HCT116 (cell line): ENCODE measurements around the gene PPP2R3A. TPM values are rescaled to one million over a fixed set of nuclear protein-coding genes. Genes with fewer than 3 reads are reported as not detected.
A peak's percentile ranks its signal among the peaks of the same experiment; 100 is the strongest.

Experiments
- ATAC-seq: fragments of 200-7000 bp; cut with Tn5 transposase; 2 replicates; pipeline ENCODE4 v1.9.1; 2020; ENCODE audit warnings: mild to moderate bottlenecking, moderate library complexity
- BruUV-seq: library from RNA; stranded (reverse); fragments of 400-500 nt; replicated peaks from 2 replicates; lab custom pipeline; 2021; lab: Mats Ljungman, UMichigan
- CTCF ChIA-PET: fragments of 300-600 bp; sonication (Branson Sonifier 250); formaldehyde crosslinking; loops from one replicate; lab custom pipeline; 2021; ENCODE audit warnings: antibody characterized with exemption; lab: Charles Lee
- POLR2A ChIA-PET: fragments of 300-600, 350-600 bp; sonication (Branson Sonifier 250); formaldehyde crosslinking; loops from one replicate; lab custom pipeline; 2021; ENCODE audit warnings: antibody characterized with exemption; lab: Charles Lee
- RAD21 ChIA-PET, 2 experiments: fragments of 300-600 bp; sonication (Branson Sonifier 250); formaldehyde crosslinking; loops; one replicate each; lab custom pipeline; 2023; ENCODE audit warnings: low total read pairs in 2 of 2; ENCODE audit not compliant: uncharacterized antibody in 2 of 2, unreplicated experiment in 2 of 2, low non-redundant PET in 1 of 2; lab: Charles Lee
- DNase-seq: peaks from one replicate; pipeline ENCODE4 v3.0.0-alpha.2; 2010; ENCODE audit warnings: low read depth, low spot score
- H2AFZ ChIP-seq: fragments of 200-600 bp; shearing (Covaris generic), sonication (generic); 2 replicates; pipeline ENCODE4 v1.6.1; 2017; ENCODE audit warnings: low read depth, mixed run types, mixed read lengths, antibody characterized with exemption, low read length; ENCODE audit not compliant: poor library complexity, severe bottlenecking
- H3K27ac ChIP-seq: 2 replicates; pipeline ENCODE4 v1.5.1; 2012; ENCODE audit warnings: low read depth, low read length
- H3K27me3 ChIP-seq: fragments of 200-600 bp; sonication (generic); 2 replicates; pipeline ENCODE4 v1.6.1; 2016; ENCODE audit warnings: mixed run types, low read length, mixed read lengths; ENCODE audit not compliant: insufficient read depth
- H3K36me3 ChIP-seq, 2 experiments: fragments of 200-500 bp in 1 of 2; fragments of 200-600 bp in 1 of 2; sonication (Bioruptor generic) in 1 of 2; sonication (generic) in 1 of 2; 2 replicates each; pipeline versions ENCODE4 v1.5.1 to v1.6.1; 2014 to 2016; ENCODE audit warnings: low read length in 2 of 2, inconsistent platforms in 1 of 2, mixed read lengths in 1 of 2, mixed run types in 1 of 2; ENCODE audit not compliant: insufficient read depth in 2 of 2, control insufficient read depth in 1 of 2
- H3K4me1 ChIP-seq, 2 experiments: fragments of 200-600 bp in 1 of 2; sonication (generic) in 1 of 2; 2 replicates each; pipeline versions ENCODE4 v1.5.1 to v1.6.1; 2012 to 2017; ENCODE audit warnings: low read length in 2 of 2, inconsistent platforms in 1 of 2, mild to moderate bottlenecking in 1 of 2, mixed read lengths in 1 of 2, mixed run types in 1 of 2, moderate library complexity in 1 of 2; ENCODE audit not compliant: insufficient read depth in 2 of 2, control insufficient read depth in 1 of 2
- H3K4me2 ChIP-seq: fragments of 200-600 bp; sonication (generic); 2 replicates; pipeline ENCODE4 v1.6.1; 2017; ENCODE audit warnings: mixed run types, low read length, mixed read lengths
- H3K4me3 ChIP-seq, 2 experiments: fragments of 200-600 bp in 1 of 2; sonication (generic) in 1 of 2; replicated peaks in 1 of 2; 2 replicates each; pipeline ENCODE4 v1.5.1; 2011 to 2016; ENCODE audit warnings: low read length in 2 of 2, control low read depth in 1 of 2, low read depth in 1 of 2, mild to moderate bottlenecking in 1 of 2, mixed read lengths in 1 of 2, mixed run types in 1 of 2
- H3K79me2 ChIP-seq: fragments of 200-600 bp; sonication (generic); 2 replicates; pipeline ENCODE4 v1.6.1; 2017; ENCODE audit warnings: mild to moderate bottlenecking, mixed run types, low read length, moderate library complexity, mixed read lengths; ENCODE audit not compliant: insufficient read depth
- H3K9ac ChIP-seq: fragments of 200-600 bp; sonication (generic); 2 replicates; pipeline ENCODE4 v1.6.1; 2016; ENCODE audit warnings: low read length, mixed read lengths
- H3K9me2 ChIP-seq: fragments of 200-600 bp; sonication (generic), shearing (Covaris generic); 2 replicates; pipeline ENCODE4 v1.6.1; 2017; ENCODE audit warnings: mixed run types, mild to moderate bottlenecking, moderate library complexity; ENCODE audit not compliant: insufficient read depth
- H3K9me3 ChIP-seq, 2 experiments: fragments of 200-500 bp in 1 of 2; fragments of 200-600 bp in 1 of 2; sonication (Bioruptor generic) in 1 of 2; sonication (generic) in 1 of 2; 2 replicates each; pipeline ENCODE4 v1.6.1; 2014 to 2017; ENCODE audit warnings: low read length in 2 of 2, mixed read lengths in 2 of 2, inconsistent platforms in 1 of 2, low read depth in 1 of 2, mild to moderate bottlenecking in 1 of 2, mixed run types in 1 of 2, moderate library complexity in 1 of 2; ENCODE audit not compliant: control insufficient read depth in 1 of 2, insufficient read depth in 1 of 2
- H4K20me1 ChIP-seq: fragments of 200-600 bp; sonication (generic), shearing (Covaris generic); 2 replicates; pipeline ENCODE4 v1.6.1; 2017; ENCODE audit warnings: mixed run types, mild to moderate bottlenecking, moderate library complexity; ENCODE audit not compliant: insufficient read depth
- CBX3 ChIP-seq: IDR thresholded peaks from 2 replicates; pipeline ENCODE4 v1.6.1; 2012; ENCODE audit warnings: low read depth
- CEBPB ChIP-seq: IDR thresholded peaks from 2 replicates; pipeline ENCODE4 v1.6.1; 2012; ENCODE audit warnings: low read depth
- EGR1 ChIP-seq: IDR thresholded peaks from 2 replicates; pipeline ENCODE4 v1.6.1; 2012; ENCODE audit warnings: low read depth
- EZH2 ChIP-seq: fragments of 200-600 bp; sonication (generic); IDR thresholded peaks from 2 replicates; pipeline ENCODE4 v1.6.1; 2017; ENCODE audit warnings: antibody characterized with exemption, mixed run types
- FOSL1 ChIP-seq: IDR thresholded peaks from 2 replicates; pipeline ENCODE4 v1.6.1; 2012; ENCODE audit warnings: low read depth
- RAD21 ChIP-seq: IDR thresholded peaks from 2 replicates; pipeline ENCODE4 v1.6.1; 2012; ENCODE audit warnings: low read depth, mild to moderate bottlenecking
- YY1 ChIP-seq: IDR thresholded peaks from 2 replicates; pipeline ENCODE4 v1.6.1; 2011; ENCODE audit warnings: low read length, low read depth, moderate library complexity, mild to moderate bottlenecking; ENCODE audit not compliant: insufficient replicate concordance; ENCODE audit errors: extremely low read depth
- ZFX ChIP-seq: fragments of 450-650 bp; IDR thresholded peaks from 2 replicates; pipeline ENCODE4 v1.6.1; 2017
- ZNF274 ChIP-seq: fragments of 200-500 bp; sonication (Bioruptor generic); IDR thresholded peaks from 2 replicates; pipeline ENCODE4 v1.6.1; 2014; ENCODE audit warnings: mild to moderate bottlenecking, low read depth, low read length, inconsistent platforms
- intact Hi-C: fragments of 100-400 bp; cut with micrococcal nuclease; formaldehyde crosslinking; loops from 2 replicates; pipeline ENCODE4 v1.10.0; 2022
- total RNA-seq: library from RNA; stranded (reverse); gene quantifications from one replicate; pipeline ENCODE4 v1.2.1, GENCODE V29; 2021; ENCODE audit not compliant: unreplicated experiment
- TF ChIP-seq, protein P1 (sequence below): IDR thresholded peaks from 2 replicates; pipeline ENCODE4 v1.6.1; 2011; ENCODE audit warnings: mild to moderate bottlenecking, low read length, moderate library complexity; ENCODE audit not compliant: insufficient replicate concordance; ENCODE audit errors: extremely low read depth
- TF ChIP-seq, protein P2 (sequence below): IDR thresholded peaks from 2 replicates; pipeline ENCODE4 v1.6.1; 2012
- TF ChIP-seq, protein P3 (sequence below): IDR thresholded peaks from 2 replicates; pipeline ENCODE4 v1.6.1; 2012
- TF ChIP-seq, protein P4 (sequence below), 3 experiments: fragments of 200-600 bp in 1 of 3; sonication (generic) in 1 of 3; IDR thresholded peaks in 2 of 3; conservative IDR thresholded peaks in 1 of 3; 2 replicates each; pipeline ENCODE4 v1.5.1; 2012 to 2017; ENCODE audit warnings: low read depth in 2 of 3, low read length in 2 of 3, antibody characterized with exemption in 1 of 3, borderline replicate concordance in 1 of 3, control low read depth in 1 of 3, mild to moderate bottlenecking in 1 of 3, mixed read lengths in 1 of 3, mixed run types in 1 of 3, moderate library complexity in 1 of 3; ENCODE audit not compliant: insufficient read depth in 1 of 3

Gene PPP2R3A
- total RNA-seq, 1 experiment from 2014 or later, result 6.1 TPM

DNA sequence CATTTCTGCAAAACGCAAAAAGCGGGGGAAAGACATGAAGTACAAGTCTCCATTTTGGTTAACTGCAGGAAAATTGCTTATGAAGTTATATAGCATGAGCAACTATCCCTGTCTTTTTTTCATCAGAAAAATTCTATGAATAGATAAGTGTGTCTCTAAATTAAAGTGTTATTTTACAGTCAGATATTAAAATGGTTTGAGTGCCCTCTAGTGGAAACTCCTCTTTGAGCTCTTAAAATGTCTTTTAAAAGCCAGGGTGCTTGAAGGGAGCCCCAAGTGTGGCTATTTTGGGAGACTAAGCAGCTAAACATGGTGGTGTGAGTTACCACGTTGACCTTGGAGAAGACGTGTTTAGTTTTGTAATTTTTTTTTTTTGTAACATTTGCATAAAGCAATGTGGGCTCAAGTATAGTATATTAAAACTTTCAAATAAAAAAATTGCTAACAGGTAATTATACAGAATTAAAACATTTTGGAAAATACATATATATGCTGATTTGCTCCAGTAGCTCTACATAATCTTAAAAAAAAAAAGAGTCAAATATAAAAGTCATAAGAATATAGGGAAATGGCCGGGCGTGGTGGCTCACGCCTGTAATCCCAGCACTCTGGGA is 77.2 kb downstream of the PPP2R3A start (continued):
- TF ChIP-seq, protein P1, sequence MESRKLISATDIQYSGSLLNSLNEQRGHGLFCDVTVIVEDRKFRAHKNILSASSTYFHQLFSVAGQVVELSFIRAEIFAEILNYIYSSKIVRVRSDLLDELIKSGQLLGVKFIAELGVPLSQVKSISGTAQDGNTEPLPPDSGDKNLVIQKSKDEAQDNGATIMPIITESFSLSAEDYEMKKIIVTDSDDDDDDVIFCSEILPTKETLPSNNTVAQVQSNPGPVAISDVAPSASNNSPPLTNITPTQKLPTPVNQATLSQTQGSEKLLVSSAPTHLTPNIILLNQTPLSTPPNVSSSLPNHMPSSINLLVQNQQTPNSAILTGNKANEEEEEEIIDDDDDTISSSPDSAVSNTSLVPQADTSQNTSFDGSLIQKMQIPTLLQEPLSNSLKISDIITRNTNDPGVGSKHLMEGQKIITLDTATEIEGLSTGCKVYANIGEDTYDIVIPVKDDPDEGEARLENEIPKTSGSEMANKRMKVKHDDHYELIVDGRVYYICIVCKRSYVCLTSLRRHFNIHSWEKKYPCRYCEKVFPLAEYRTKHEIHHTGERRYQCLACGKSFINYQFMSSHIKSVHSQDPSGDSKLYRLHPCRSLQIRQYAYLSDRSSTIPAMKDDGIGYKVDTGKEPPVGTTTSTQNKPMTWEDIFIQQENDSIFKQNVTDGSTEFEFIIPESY, result no peak
- TF ChIP-seq EZH2, result no peak
- no peak for TF ChIP-seq ZFX
- peak; percentile 76 for TF ChIP-seq RAD21
- TF ChIP-seq YY1, result no peak
- no peak for TF ChIP-seq FOSL1

DNA sequence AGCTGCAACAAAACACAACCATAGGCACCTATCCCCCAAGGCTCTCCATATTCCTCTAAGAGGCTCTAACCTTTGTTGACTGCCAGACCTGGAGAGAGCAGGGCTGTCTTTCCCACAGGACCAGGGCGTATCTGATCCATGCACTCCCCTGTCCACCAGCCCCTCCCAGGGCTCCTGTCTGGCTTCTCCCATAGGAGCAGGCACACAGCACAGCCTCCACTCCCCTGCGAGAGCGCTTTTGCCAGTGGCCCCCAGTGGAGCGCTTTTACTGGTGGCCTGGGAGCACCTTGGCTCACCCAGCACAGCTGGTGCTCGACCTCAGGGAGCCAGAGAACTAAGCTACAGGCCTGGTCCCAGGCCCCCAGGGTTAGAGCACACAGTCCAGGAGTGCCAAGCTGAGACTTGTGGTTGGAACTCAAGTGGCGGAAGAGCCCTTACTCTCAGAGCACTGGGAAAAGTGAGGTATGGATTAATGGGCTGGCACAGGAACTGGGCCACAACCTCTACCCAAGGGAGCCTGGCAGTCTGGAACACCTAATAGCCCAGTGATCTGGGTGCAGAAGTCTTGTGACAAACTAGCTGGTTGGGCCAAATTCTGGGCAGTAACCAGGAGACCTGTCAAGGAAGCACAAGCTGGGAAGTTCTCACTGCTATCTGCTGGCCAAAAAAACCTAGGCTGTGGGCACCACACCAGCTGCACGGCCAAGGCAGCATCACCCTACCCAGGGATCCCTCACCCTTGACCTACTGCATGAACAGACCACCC is 79.6 kb downstream of the PPP2R3A start:
- TF ChIP-seq, protein P2, sequence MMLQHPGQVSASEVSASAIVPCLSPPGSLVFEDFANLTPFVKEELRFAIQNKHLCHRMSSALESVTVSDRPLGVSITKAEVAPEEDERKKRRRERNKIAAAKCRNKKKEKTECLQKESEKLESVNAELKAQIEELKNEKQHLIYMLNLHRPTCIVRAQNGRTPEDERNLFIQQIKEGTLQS, result no peak
- TF ChIP-seq, protein P3, sequence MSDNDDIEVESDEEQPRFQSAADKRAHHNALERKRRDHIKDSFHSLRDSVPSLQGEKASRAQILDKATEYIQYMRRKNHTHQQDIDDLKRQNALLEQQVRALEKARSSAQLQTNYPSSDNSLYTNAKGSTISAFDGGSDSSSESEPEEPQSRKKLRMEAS, result no peak
- TF ChIP-seq EGR1 (no peak), CBX3 (no peak), YY1 (no peak), ZNF274 (no peak), CEBPB (no peak), ZFX (no peak)
- TF ChIP-seq, protein P1, result no peak
- TF ChIP-seq, protein P4, sequence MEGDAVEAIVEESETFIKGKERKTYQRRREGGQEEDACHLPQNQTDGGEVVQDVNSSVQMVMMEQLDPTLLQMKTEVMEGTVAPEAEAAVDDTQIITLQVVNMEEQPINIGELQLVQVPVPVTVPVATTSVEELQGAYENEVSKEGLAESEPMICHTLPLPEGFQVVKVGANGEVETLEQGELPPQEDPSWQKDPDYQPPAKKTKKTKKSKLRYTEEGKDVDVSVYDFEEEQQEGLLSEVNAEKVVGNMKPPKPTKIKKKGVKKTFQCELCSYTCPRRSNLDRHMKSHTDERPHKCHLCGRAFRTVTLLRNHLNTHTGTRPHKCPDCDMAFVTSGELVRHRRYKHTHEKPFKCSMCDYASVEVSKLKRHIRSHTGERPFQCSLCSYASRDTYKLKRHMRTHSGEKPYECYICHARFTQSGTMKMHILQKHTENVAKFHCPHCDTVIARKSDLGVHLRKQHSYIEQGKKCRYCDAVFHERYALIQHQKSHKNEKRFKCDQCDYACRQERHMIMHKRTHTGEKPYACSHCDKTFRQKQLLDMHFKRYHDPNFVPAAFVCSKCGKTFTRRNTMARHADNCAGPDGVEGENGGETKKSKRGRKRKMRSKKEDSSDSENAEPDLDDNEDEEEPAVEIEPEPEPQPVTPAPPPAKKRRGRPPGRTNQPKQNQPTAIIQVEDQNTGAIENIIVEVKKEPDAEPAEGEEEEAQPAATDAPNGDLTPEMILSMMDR (IDR thresholded peaks at IDR 0.05 in 2 of 3, conservative IDR thresholded peaks at IDR 0.05 in 1 of 3; ENCODE audit: borderline replicate concordance in 1 of 3, insufficient read depth in 1 of 3, low read depth in 2 of 3, low read length in 2 of 3), result no peak
- TF ChIP-seq, all 23 proteins: peak for 0
- Histone ChIP-seq H3K36me3 (no peaks in the 10 kb centered on the region), H3K27ac (no peak overlapping the region), H3K4me1 (no peaks in the 10 kb centered on the region), H3K27me3 (no peaks in the 10 kb centered on the region), H3K9me2 (no peaks in the 10 kb centered on the region), H3K9ac (no peak overlapping the region), H4K20me1 (no peaks in the 10 kb centered on the region), H3K4me2 (no peak overlapping the region), H3K4me3 (no peak overlapping the region), H3K9me3 (no peaks in the 10 kb centered on the region), H2AFZ (no peak overlapping the region), H3K79me2 (no peaks in the 10 kb centered on the region)
- RAD21 ChIA-PET, result no interaction called here
- intact Hi-C loops, result loop anchor here (5.0 kb wide), 1 partner anchor 1443 kb away; no protein-coding TSS in a partner anchor
- BruUV-seq, result no TSS peak
- DNase-seq (no peak), ATAC-seq (no peak)
- CTCF ChIA-PET, result no interaction called here
- POLR2A ChIA-PET, result no interaction called here
